ENCODE measurements around the gene TADA2A. TPM values are rescaled to one million over a fixed set of nuclear protein-coding genes. Genes with fewer than 3 reads are reported as not detected.

Gene TADA2A
- total RNA-seq, 1 donor from 2014 or later = 28.9 TPM

DNA sequence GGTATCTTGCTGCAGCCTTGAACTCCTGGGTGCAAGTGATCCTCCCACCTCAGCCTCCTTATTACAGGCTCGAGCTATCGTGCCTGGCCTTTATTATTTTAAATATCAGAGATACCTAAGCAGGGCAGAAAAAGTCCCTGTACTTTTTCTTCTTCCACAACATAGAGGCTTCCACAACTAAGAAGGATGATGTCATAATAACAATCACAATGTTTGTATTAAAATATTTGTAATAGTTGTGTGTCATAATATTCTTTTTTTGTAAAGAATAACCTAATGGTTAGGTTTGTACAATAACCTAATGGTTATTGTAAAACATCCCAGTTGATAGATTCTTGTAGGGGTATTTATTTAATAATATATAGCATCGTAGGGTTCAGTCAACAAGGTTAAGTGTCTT, 56.4 kb downstream of the TADA2A start:
- Mint-ChIP-seq H3K36me3 (peaks cover 28% of the 10 kb centered on the region), H3K4me3 (no peak overlapping the region), H3K27me3 (ENCODE audit: low read depth) (no peaks in the 10 kb centered on the region), H3K4me1 (no peaks in the 10 kb centered on the region), H3K27ac (no peak overlapping the region), H3K9me3 (no peaks in the 10 kb centered on the region)
- TF ChIP-seq, protein P1, sequence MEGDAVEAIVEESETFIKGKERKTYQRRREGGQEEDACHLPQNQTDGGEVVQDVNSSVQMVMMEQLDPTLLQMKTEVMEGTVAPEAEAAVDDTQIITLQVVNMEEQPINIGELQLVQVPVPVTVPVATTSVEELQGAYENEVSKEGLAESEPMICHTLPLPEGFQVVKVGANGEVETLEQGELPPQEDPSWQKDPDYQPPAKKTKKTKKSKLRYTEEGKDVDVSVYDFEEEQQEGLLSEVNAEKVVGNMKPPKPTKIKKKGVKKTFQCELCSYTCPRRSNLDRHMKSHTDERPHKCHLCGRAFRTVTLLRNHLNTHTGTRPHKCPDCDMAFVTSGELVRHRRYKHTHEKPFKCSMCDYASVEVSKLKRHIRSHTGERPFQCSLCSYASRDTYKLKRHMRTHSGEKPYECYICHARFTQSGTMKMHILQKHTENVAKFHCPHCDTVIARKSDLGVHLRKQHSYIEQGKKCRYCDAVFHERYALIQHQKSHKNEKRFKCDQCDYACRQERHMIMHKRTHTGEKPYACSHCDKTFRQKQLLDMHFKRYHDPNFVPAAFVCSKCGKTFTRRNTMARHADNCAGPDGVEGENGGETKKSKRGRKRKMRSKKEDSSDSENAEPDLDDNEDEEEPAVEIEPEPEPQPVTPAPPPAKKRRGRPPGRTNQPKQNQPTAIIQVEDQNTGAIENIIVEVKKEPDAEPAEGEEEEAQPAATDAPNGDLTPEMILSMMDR (IDR thresholded peaks at IDR 0.05; ENCODE audit: unreplicated experiment) = no peak
- no peak for DNase-seq (ENCODE audit: low spot score in 2 of 2, unreplicated experiment in 2 of 2)

DNA sequence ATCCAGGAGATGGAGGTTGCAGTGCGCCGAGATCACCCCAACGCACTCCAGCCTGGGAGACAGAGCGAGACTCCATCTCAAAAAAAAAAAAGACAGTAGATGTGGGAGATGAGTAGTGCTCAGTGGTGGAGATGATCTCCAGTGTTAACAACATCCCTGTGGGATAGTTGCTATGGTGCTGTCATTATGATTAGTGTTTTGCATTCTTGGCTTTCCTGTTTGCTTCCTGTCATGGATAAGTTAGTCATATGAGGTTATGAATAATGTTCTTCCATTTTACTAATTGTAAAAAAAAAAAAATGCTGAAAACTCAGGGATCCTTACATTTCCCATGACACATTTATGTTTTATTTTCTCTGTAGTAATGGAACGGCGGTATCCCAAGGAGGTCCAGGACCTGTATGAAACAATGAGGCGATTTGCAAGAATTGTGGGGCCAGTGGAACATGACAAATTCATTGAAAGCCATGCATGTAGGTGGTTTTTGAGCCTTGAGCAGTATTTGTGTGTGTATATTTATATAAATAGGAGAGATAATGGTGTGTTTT, 58.5 kb downstream of the TADA2A start:
- Mint-ChIP-seq H3K27me3 (ENCODE audit: low read depth) (no peaks in the 10 kb centered on the region), H3K4me1 (no peaks in the 10 kb centered on the region), H3K4me3 (no peak overlapping the region), H3K27ac (no peak overlapping the region), H3K36me3 (peaks cover 23% of the 10 kb centered on the region), H3K9me3 (no peaks in the 10 kb centered on the region)
- TF ChIP-seq, protein P1 (IDR thresholded peaks at IDR 0.05; ENCODE audit: unreplicated experiment) = no peak
- DNase-seq (ENCODE audit: low spot score in 2 of 2, unreplicated experiment in 2 of 2) = no peak

DNA sequence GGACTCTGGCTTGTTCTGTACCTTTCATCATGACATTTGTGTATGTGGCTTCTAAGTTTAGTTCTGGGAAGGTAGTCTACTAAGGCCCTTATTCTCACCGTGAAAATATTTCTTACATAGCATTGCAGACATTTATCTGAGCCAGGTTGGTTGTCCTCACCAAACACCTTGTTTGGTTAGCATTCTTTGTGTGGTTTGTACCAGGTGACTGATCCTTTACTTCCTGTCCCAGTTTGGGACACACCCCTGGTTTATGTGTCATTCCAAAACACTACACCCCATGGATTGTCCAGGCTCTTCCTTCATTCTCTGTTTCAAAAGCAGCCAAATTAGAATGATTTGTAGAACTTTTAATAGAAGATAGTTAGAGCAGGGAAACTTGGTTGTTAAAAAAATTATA, 59.8 kb downstream of the TADA2A start:
- H3K27me3 Mint-ChIP-seq (ENCODE audit: low read depth) = no peaks in the 10 kb centered on the region
- H3K27ac Mint-ChIP-seq = no peak overlapping the region
- peaks cover 32% of the 10 kb centered on the region for H3K36me3 Mint-ChIP-seq
- H3K9me3 Mint-ChIP-seq = no peaks in the 10 kb centered on the region
- no peaks in the 10 kb centered on the region for H3K4me1 Mint-ChIP-seq
- TF ChIP-seq, protein P1 (IDR thresholded peaks at IDR 0.05; ENCODE audit: unreplicated experiment) = no peak
- DNase-seq (ENCODE audit: low spot score in 2 of 2, unreplicated experiment in 2 of 2) = no peak
- no peak overlapping the region for H3K4me3 Mint-ChIP-seq

DNA sequence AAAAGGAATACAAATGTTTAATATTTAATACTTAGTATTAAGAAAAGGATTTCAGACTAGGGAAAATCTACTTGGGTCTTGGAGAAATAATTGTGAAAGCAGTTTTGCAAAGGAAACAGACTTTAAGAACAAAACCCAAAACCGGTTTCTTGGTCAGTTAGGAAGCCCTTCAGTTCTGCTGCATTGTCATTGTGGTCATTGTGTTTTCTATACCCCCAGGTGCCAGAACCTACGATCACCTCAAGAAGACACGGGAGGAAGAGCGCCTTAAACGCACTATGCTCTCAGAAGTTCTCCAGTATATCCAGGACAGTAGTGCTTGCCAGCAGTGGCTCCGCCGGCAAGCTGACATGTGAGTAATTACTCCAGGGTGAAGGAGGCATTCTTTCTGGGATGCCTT, 63.5 kb downstream of the TADA2A start:
- Mint-ChIP-seq H3K27ac (no peak overlapping the region), H3K4me1 (no peaks in the 10 kb centered on the region), H3K36me3 (peaks cover 35% of the 10 kb centered on the region), H3K27me3 (ENCODE audit: low read depth) (no peaks in the 10 kb centered on the region), H3K4me3 (no peak overlapping the region), H3K9me3 (no peaks in the 10 kb centered on the region)
- TF ChIP-seq, protein P1 (IDR thresholded peaks at IDR 0.05; ENCODE audit: unreplicated experiment) = no peak
- DNase-seq (ENCODE audit: low spot score in 2 of 2, unreplicated experiment in 2 of 2) = no peak

DNA sequence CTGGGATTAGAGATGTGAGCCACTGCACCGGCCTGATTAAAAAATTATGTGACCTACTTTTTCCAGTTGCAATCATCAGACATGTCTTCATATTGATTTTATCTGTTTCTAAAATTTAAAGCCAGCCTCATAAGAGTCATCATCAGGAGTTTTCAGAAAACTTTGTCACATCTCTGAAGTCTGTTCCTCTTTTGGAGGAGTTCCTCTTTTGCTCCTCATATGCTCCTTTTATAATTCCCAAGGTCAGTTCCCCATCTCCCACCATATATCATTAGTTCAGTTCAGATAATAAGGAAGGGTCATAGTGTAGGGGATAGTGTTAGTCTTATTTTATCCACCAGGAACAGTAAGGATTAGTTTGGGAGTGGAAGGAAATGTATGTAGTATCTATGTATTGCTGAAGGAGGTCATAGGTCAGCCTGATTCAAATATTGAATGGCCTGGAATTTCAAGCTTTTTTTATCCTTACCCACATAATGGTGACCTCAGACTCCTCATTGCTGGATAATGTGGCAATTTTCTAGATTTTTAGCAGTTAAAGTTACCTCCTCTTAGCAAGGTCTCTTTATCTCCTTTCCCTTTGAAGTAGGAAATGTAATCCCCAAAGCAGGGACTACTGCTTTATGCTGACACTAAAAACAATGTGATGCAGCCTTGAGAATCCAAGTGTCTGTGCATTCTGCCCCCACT, 69.2 kb downstream of the TADA2A start:
- H3K36me3 Mint-ChIP-seq = peaks cover 40% of the 10 kb centered on the region
- H3K27me3 Mint-ChIP-seq (ENCODE audit: low read depth) = no peaks in the 10 kb centered on the region
- peaks cover 16% of the 10 kb centered on the region for H3K4me1 Mint-ChIP-seq
- no peaks in the 10 kb centered on the region for H3K9me3 Mint-ChIP-seq
- TF ChIP-seq, protein P1 (IDR thresholded peaks at IDR 0.05; ENCODE audit: unreplicated experiment) = no peak
- H3K27ac Mint-ChIP-seq = peak overlapping the region; percentile 96
- DNase-seq (ENCODE audit: low spot score in 2 of 2, unreplicated experiment in 2 of 2) = no peak
- H3K4me3 Mint-ChIP-seq = no peak overlapping the region

Measured in mesothelial cell of epicardium (in vitro differentiated cells).